CD14-positive monocyte (primary cell): ENCODE results near the gene LGI2. TPM values are rescaled to one million over a fixed set of nuclear protein-coding genes. Genes with fewer than 3 reads are reported as not detected.

Source experiments
- DNase-seq, 3 donors: peaks; one replicate each; pipeline ENCODE4 v3.0.0-alpha.2; 2011 to 2022
- H2AFZ ChIP-seq: 2 replicates; pipeline ENCODE4 v1.6.0; 2012; ENCODE audit warnings: mild to moderate bottlenecking, low read depth, low read length, inconsistent platforms; ENCODE audit not compliant: insufficient read depth, poor library complexity, severe bottlenecking
- H3K27ac ChIP-seq, 2 donors: 1 replicate in 1 of 2; 2 replicates in 1 of 2; pipeline ENCODE4 v1.5.1; 2012 to 2013; ENCODE audit warnings: low read length in 2 of 2, control low read depth in 1 of 2, inconsistent platforms in 1 of 2, low read depth in 1 of 2, mild to moderate bottlenecking in 1 of 2
- H3K27me3 ChIP-seq, 2 donors: one replicate each; pipeline versions ENCODE4 v1.6.0 to v1.6.1; 2011 to 2013; ENCODE audit warnings: low read length in 2 of 2; ENCODE audit not compliant: control insufficient read depth in 2 of 2, insufficient read depth in 2 of 2
- H3K36me3 ChIP-seq, 2 donors: replicated peaks in 1 of 2; 1 replicate in 1 of 2; 2 replicates in 1 of 2; pipeline versions ENCODE4 v1.5.1 to v1.6.1; 2012 to 2013; ENCODE audit warnings: low read length in 2 of 2, control low read depth in 1 of 2, inconsistent platforms in 1 of 2, mild to moderate bottlenecking in 1 of 2; ENCODE audit not compliant: insufficient read depth in 2 of 2, control insufficient read depth in 1 of 2
- H3K4me1 ChIP-seq, 2 donors: 1 replicate in 1 of 2; 2 replicates in 1 of 2; pipeline versions ENCODE4 v1.5.1 to v1.6.1; 2012 to 2013; ENCODE audit warnings: low read length in 2 of 2, control low read depth in 1 of 2, inconsistent platforms in 1 of 2, mild to moderate bottlenecking in 1 of 2, moderate library complexity in 1 of 2; ENCODE audit not compliant: insufficient read depth in 2 of 2, control insufficient read depth in 1 of 2
- H3K4me2 ChIP-seq: replicated peaks from 2 replicates; pipeline ENCODE3; 2012; ENCODE audit warnings: low read length, moderate library complexity, mild to moderate bottlenecking; ENCODE audit not compliant: poor library complexity, severe bottlenecking; ENCODE audit errors: extremely low read depth
- H3K4me3 ChIP-seq, 3 experiments: fragments of 200-600 bp in 1 of 3; sonication (generic) in 1 of 3; replicated peaks in 1 of 3; 1 replicate in 2 of 3; 2 replicates in 1 of 3; pipeline ENCODE4 v1.5.1; 2011 to 2013; ENCODE audit warnings: low read length in 3 of 3, mild to moderate bottlenecking in 3 of 3, control low read depth in 2 of 3, low read depth in 2 of 3, inconsistent platforms in 1 of 3, moderate library complexity in 1 of 3
- H3K79me2 ChIP-seq: 2 replicates; pipeline ENCODE4 v1.6.0; 2012; ENCODE audit warnings: mild to moderate bottlenecking, control low read depth, inconsistent platforms, low read length, moderate library complexity; ENCODE audit not compliant: insufficient read depth
- H3K9ac ChIP-seq: 2 replicates; pipeline ENCODE4 v1.6.0; 2017; ENCODE audit warnings: low read length, mild to moderate bottlenecking; ENCODE audit not compliant: insufficient read depth, poor library complexity, severe bottlenecking
- H3K9me3 ChIP-seq, 2 donors: replicated peaks in 1 of 2; 1 replicate in 1 of 2; 2 replicates in 1 of 2; pipeline versions ENCODE4 v1.5.1 to v1.6.1; 2012 to 2013; ENCODE audit warnings: low read length in 2 of 2, control low read depth in 1 of 2; ENCODE audit not compliant: control insufficient read depth in 1 of 2, insufficient read depth in 1 of 2
- H4K20me1 ChIP-seq: 2 replicates; pipeline ENCODE4 v1.6.0; 2012; ENCODE audit warnings: mild to moderate bottlenecking, low read length, control low read depth, moderate library complexity; ENCODE audit not compliant: insufficient read depth
- H3K27ac Mint-ChIP-seq, 7 donors: one replicate each; pipeline ENCODE4 v1.8.0; 2020; ENCODE audit warnings: mild to moderate bottlenecking in 7 of 7, mixed read lengths in 7 of 7, moderate library complexity in 6 of 7, inconsistent platforms in 2 of 7
- H3K27me3 Mint-ChIP-seq, 3 donors: one replicate each; pipeline ENCODE4 v1.8.0; 2021 to 2022; ENCODE audit warnings: low read depth in 3 of 3, mild to moderate bottlenecking in 3 of 3, mixed read lengths in 3 of 3, moderate library complexity in 3 of 3, inconsistent platforms in 1 of 3
- H3K36me3 Mint-ChIP-seq, 2 donors: one replicate each; pipeline ENCODE4 v1.8.0; 2020; ENCODE audit warnings: mixed read lengths in 2 of 2, inconsistent platforms in 1 of 2, mild to moderate bottlenecking in 1 of 2
- H3K4me1 Mint-ChIP-seq: one replicate; pipeline ENCODE4 v1.8.0; 2020; ENCODE audit warnings: mild to moderate bottlenecking, mixed read lengths
- H3K4me3 Mint-ChIP-seq, 2 donors: one replicate each; pipeline ENCODE4 v1.8.0; 2020; ENCODE audit warnings: mild to moderate bottlenecking in 2 of 2, mixed read lengths in 2 of 2, moderate library complexity in 1 of 2
- H3K9me3 Mint-ChIP-seq, 7 donors: one replicate each; pipeline ENCODE4 v1.8.0; 2020 to 2022; ENCODE audit warnings: mixed read lengths in 7 of 7, mild to moderate bottlenecking in 6 of 7, moderate library complexity in 6 of 7, inconsistent platforms in 2 of 7
- CTCF ChIP-seq: fragments of 200-600 bp; IDR thresholded peaks from one replicate; pipeline ENCODE4 v1.8.0; 2022; ENCODE audit warnings: antibody characterized with exemption, mild to moderate bottlenecking
- WGBS: methylation state at CpG from one replicate; pipeline ENCODE4 v1.1.5; 2013; ENCODE audit warnings: missing lambda C conversion rate; ENCODE audit not compliant: insufficient coverage; 5-methylcytosine and 5-hydroxymethylcytosine counted together
- intact Hi-C, 2 donors: fragments of 100-400 bp; cut with micrococcal nuclease; formaldehyde crosslinking; loops; one replicate each; pipeline versions ENCODE4 v1.15.0 to v1.15.1; 2023
- polyA plus RNA-seq, 3 donors: library from polyadenylated mRNA; depleted of rRNA in 1 of 3; unstranded in 2 of 3; stranded (reverse) in 1 of 3; fragments of 300-500 nt in 2 of 3; fragments of >200 nt in 1 of 3; fragmentation: Illumina TruSeq in 2 of 3; gene quantifications; 1 replicate in 2 of 3; 2 replicates in 1 of 3; pipeline ENCODE4 v1.2.3, GENCODE V29; 2012 to 2021

The LGI2 gene
- polyA plus RNA-seq, 3 donors, result 0.30 to 0.33 TPM; not detected in 1

- Mint-ChIP-seq H3K4me3 (no peak overlapping the region), H3K4me1 (peaks cover 48% of the 10 kb centered on the region), H3K27ac (no peak overlapping the region), H3K36me3 (peaks cover 0 to 4% of the 10 kb centered on the region in 2 donors), H3K27me3 (peaks cover 0 to 1% (median 0%) of the 10 kb centered on the region in 3 donors), H3K9me3 (peaks cover 4 to 20% (median 13%) of the 10 kb centered on the region in 7 donors)
- TF ChIP-seq CTCF, result no peak
- H3K4me2 ChIP-seq, result no peak overlapping the region
- no peak for DNase-seq
- H3K79me2 ChIP-seq, result no peaks in the 10 kb centered on the region
- no peaks in the 10 kb centered on the region for H3K27me3 ChIP-seq
- H3K36me3 ChIP-seq, result no peaks in the 10 kb centered on the region
- H3K4me3 ChIP-seq, result no peak overlapping the region
- H3K9me3 ChIP-seq, result peaks cover 11 to 22% of the 10 kb centered on the region in 2 donors
- intact Hi-C loops, result loop anchor here (10.0 kb wide), 2 partner anchors 55 to 195 kb away; partner anchors contain the start of genes CCDC149 (in 1 of the 2) and SEPSECS (in 1 of the 2)
- 100% methylated on average over 2 of the region's 5 CpGs for WGBS
- no peak overlapping the region for H3K9ac ChIP-seq
- peaks cover 35 to 40% of the 10 kb centered on the region in 2 donors for H3K4me1 ChIP-seq
- H4K20me1 ChIP-seq, result no peaks in the 10 kb centered on the region
- no peak overlapping the region for H2AFZ ChIP-seq
- no peak overlapping the region for H3K27ac ChIP-seq
These were observed 60.6 kb downstream of the LGI2 start for GRCh38 chr4:24970191-24970590.

- H3K4me1 Mint-ChIP-seq, result peaks cover 41% of the 10 kb centered on the region
- peaks cover 11 to 22% of the 10 kb centered on the region in 2 donors for H3K9me3 ChIP-seq
- H4K20me1 ChIP-seq, result no peaks in the 10 kb centered on the region
- H3K4me3 ChIP-seq, result no peak overlapping the region
- no peak overlapping the region for H3K4me3 Mint-ChIP-seq
- H3K4me2 ChIP-seq, result no peak overlapping the region
- H3K79me2 ChIP-seq, result no peaks in the 10 kb centered on the region
- no peak overlapping the region for H3K9ac ChIP-seq
- H3K9me3 Mint-ChIP-seq, result peaks cover 4 to 20% (median 17%) of the 10 kb centered on the region in 7 donors
- H3K27ac Mint-ChIP-seq, result no peak overlapping the region
- no peak for TF ChIP-seq CTCF
- peaks cover 0 to 4% of the 10 kb centered on the region in 2 donors for H3K36me3 Mint-ChIP-seq
- intact Hi-C loops, result no loop called here
- no peak overlapping the region for H3K27ac ChIP-seq
- H2AFZ ChIP-seq, result no peak overlapping the region
- 97% methylated on average over 5 of the region's 6 CpGs for WGBS
- no peak for DNase-seq
- H3K4me1 ChIP-seq, result peaks cover 28 to 32% of the 10 kb centered on the region in 2 donors
- H3K27me3 Mint-ChIP-seq, result peaks cover 0 to 1% (median 0%) of the 10 kb centered on the region in 3 donors
- no peaks in the 10 kb centered on the region for H3K27me3 ChIP-seq
- no peaks in the 10 kb centered on the region for H3K36me3 ChIP-seq
These were observed 61.3 kb downstream of the LGI2 start for GRCh38 chr4:24969486-24969885.
